ENCODE measurements around the gene GAMT. TPM values are rescaled to one million over a fixed set of nuclear protein-coding genes. Genes with fewer than 3 reads are reported as not detected.

Gene GAMT
- total RNA-seq, 1 donor from 2014 or later = 29.2 TPM

- no peak for DNase-seq (ENCODE audit: low read depth)
- no peak overlapping the region for H3K4me3 ChIP-seq (ENCODE audit: low read depth, low read length)
- TF ChIP-seq, protein P1, sequence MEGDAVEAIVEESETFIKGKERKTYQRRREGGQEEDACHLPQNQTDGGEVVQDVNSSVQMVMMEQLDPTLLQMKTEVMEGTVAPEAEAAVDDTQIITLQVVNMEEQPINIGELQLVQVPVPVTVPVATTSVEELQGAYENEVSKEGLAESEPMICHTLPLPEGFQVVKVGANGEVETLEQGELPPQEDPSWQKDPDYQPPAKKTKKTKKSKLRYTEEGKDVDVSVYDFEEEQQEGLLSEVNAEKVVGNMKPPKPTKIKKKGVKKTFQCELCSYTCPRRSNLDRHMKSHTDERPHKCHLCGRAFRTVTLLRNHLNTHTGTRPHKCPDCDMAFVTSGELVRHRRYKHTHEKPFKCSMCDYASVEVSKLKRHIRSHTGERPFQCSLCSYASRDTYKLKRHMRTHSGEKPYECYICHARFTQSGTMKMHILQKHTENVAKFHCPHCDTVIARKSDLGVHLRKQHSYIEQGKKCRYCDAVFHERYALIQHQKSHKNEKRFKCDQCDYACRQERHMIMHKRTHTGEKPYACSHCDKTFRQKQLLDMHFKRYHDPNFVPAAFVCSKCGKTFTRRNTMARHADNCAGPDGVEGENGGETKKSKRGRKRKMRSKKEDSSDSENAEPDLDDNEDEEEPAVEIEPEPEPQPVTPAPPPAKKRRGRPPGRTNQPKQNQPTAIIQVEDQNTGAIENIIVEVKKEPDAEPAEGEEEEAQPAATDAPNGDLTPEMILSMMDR (conservative IDR thresholded peaks at IDR 0.05; ENCODE audit: low read depth, low read length) = no peak
Measured at GRCh38 chr19:1376415-1376805, 24.9 kb downstream of the GAMT start.

- no peak overlapping the region for H3K4me3 ChIP-seq (ENCODE audit: low read depth, low read length)
- DNase-seq (ENCODE audit: low read depth) = no peak
- TF ChIP-seq, protein P1 (conservative IDR thresholded peaks at IDR 0.05; ENCODE audit: low read depth, low read length) = no peak
Measured at GRCh38 chr19:1374250-1374577, 27.1 kb downstream of the GAMT start.

DNA sequence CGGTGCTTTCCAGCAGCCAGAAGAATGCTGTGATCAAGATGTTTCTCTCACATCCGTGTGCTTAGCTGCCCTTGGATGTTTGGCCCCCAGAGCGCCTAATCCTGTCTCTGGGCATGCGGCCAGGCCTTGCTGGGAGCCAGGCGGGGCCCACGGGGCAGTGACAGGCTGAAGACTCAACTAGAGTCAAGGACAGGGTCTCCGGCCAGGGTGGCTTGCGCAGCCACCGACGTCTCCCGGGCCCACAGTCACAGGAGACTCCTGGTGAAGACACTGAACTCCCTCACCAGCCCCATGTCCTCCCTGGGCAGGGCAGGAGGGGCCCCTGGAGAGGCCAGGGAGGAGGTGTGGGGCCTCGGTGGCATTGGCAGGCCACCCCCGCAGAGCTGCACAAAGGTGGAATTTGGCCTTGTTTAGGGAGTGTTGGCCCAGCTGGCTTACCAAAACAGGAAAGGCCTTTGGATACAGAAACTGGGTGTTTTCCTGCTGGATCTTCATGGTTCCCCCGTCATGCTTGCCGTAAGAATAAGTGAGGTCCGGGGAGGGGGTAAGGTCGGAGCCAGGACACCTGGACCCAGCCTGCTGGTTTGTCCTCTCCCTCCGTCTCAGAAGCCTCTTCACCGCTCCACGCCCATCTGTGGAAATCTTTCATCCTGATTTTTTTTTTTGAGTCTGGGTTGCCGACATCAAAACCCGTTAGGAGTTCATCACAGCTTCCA is 27.6 kb downstream of the GAMT start:
- H3K4me3 ChIP-seq (ENCODE audit: low read depth, low read length) = no peak overlapping the region
- TF ChIP-seq, protein P1 (conservative IDR thresholded peaks at IDR 0.05; ENCODE audit: low read depth, low read length) = no peak
- DNase-seq (ENCODE audit: low read depth) = no peak

DNA sequence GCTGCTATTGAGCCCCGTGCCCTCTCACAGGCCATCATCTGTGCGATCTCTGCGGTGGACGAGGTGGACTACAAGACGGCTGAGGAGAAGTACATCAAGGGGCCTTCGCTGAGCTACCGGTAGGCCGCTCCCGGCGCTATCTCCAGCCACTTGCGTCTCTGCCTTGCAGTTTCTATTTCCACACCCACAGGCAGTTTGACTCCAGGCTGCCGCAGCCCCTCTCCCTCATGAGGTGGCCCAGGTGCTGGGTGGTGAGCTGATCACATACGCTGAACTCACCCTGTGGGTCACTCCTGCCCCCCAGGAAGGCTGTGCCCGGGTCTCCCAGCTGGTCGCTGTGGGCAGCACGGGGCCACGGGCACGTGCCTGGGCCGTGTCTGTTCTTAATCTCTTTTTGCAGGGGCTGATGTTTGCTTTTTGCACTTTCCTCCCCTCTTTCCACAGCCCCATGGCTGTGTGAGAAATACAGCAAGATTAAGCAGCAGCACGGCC is 28.3 kb downstream of the GAMT start:
- H3K4me3 ChIP-seq (ENCODE audit: low read depth, low read length) = no peak overlapping the region
- TF ChIP-seq, protein P1 (conservative IDR thresholded peaks at IDR 0.05; ENCODE audit: low read depth, low read length) = no peak
- no peak for DNase-seq (ENCODE audit: low read depth)

- TF ChIP-seq, protein P1 (conservative IDR thresholded peaks at IDR 0.05; ENCODE audit: low read depth, low read length) = no peak
- H3K4me3 ChIP-seq (ENCODE audit: low read depth, low read length) = no peak overlapping the region
- no peak for DNase-seq (ENCODE audit: low read depth)
Measured at GRCh38 chr19:1370579-1371361, 30.6 kb downstream of the GAMT start.

- no peak for DNase-seq (ENCODE audit: low read depth)
- TF ChIP-seq, protein P1 (conservative IDR thresholded peaks at IDR 0.05; ENCODE audit: low read depth, low read length) = no peak
- no peak overlapping the region for H3K4me3 ChIP-seq (ENCODE audit: low read depth, low read length)
Measured at GRCh38 chr19:1369214-1369805, 32.0 kb downstream of the GAMT start.

All from epithelial cell of proximal tubule (primary cell).